Naive thymus-derived CD4-positive, alpha-beta T cell (primary cell): Measurements from ENCODE around the gene ICA1. TPM values are rescaled to one million over a fixed set of nuclear protein-coding genes. Genes with fewer than 3 reads are reported as not detected.

Experiments used
- ATAC-seq: fragments of 150-1000 bp; cut with Tn5 transposase; 2 replicates; pipeline ENCODE4 v1.10.0; 2021; ENCODE audit warnings: mild to moderate bottlenecking, moderate library complexity
- CTCF ChIA-PET: fragments of 350-600 bp; sonication (Branson Sonifier 250); formaldehyde crosslinking; loops from one replicate; lab custom pipeline; 2021; ENCODE audit warnings: antibody characterized with exemption; lab: Charles Lee
- POLR2A ChIA-PET: fragments of 350-600 bp; sonication (Branson Sonifier 250); formaldehyde crosslinking; loops from one replicate; lab custom pipeline; 2021; ENCODE audit warnings: antibody characterized with exemption, inconsistent platforms; lab: Charles Lee
- DNase-seq, 9 donors: peaks; one replicate each; pipeline versions ENCODE4 v3.0.0 to v3.0.0-alpha.2; 2020 to 2022; ENCODE audit warnings: mixed read lengths in 1 of 9
- H3K27ac ChIP-seq: one replicate; pipeline ENCODE4 v1.7.0; 2013; ENCODE audit warnings: mild to moderate bottlenecking, low read depth, low read length, moderate library complexity
- H3K27me3 ChIP-seq, 2 donors: one replicate each; pipeline ENCODE4 v1.7.0; 2013; ENCODE audit warnings: low read length in 2 of 2, mild to moderate bottlenecking in 2 of 2, moderate library complexity in 2 of 2; ENCODE audit not compliant: control insufficient read depth in 2 of 2, insufficient read depth in 2 of 2
- H3K36me3 ChIP-seq, 3 experiments: 1 replicate in 2 of 3; 2 replicates in 1 of 3; pipeline ENCODE4 v1.7.0; 2013; ENCODE audit warnings: low read length in 3 of 3, mild to moderate bottlenecking in 3 of 3, moderate library complexity in 1 of 3; ENCODE audit not compliant: insufficient read depth in 3 of 3, control insufficient read depth in 2 of 3
- H3K4me1 ChIP-seq, 2 donors: one replicate each; pipeline ENCODE4 v1.7.0; 2013; ENCODE audit warnings: low read length in 2 of 2, mild to moderate bottlenecking in 2 of 2, moderate library complexity in 1 of 2; ENCODE audit not compliant: control insufficient read depth in 2 of 2, insufficient read depth in 2 of 2
- H3K4me3 ChIP-seq: 2 replicates; pipeline ENCODE4 v1.7.0; 2013; ENCODE audit warnings: mild to moderate bottlenecking, low read length
- H3K9me3 ChIP-seq, 3 experiments: 1 replicate in 2 of 3; 2 replicates in 1 of 3; pipeline ENCODE4 v1.7.0; 2013; ENCODE audit warnings: low read length in 3 of 3; ENCODE audit not compliant: control insufficient read depth in 2 of 3
- H3K27ac Mint-ChIP-seq, 9 donors: one replicate each; pipeline ENCODE4 v1.8.0; 2020 to 2022; ENCODE audit warnings: mixed read lengths in 9 of 9, mild to moderate bottlenecking in 8 of 9, moderate library complexity in 5 of 9, inconsistent platforms in 2 of 9
- H3K27me3 Mint-ChIP-seq, 5 donors: one replicate each; pipeline ENCODE4 v1.8.0; 2021 to 2022; ENCODE audit warnings: mixed read lengths in 5 of 5, mild to moderate bottlenecking in 1 of 5
- H3K36me3 Mint-ChIP-seq, 5 donors: one replicate each; pipeline ENCODE4 v1.8.0; 2020 to 2022; ENCODE audit warnings: mixed read lengths in 5 of 5, mild to moderate bottlenecking in 3 of 5, inconsistent platforms in 1 of 5
- H3K4me1 Mint-ChIP-seq, 7 donors: one replicate each; pipeline ENCODE4 v1.8.0; 2020 to 2022; ENCODE audit warnings: mixed read lengths in 7 of 7, mild to moderate bottlenecking in 3 of 7, inconsistent platforms in 1 of 7
- H3K4me3 Mint-ChIP-seq, 10 donors: one replicate each; pipeline ENCODE4 v1.8.0; 2020 to 2022; ENCODE audit warnings: mild to moderate bottlenecking in 10 of 10, mixed read lengths in 10 of 10, moderate library complexity in 6 of 10, inconsistent platforms in 2 of 10
- H3K9me3 Mint-ChIP-seq, 11 donors: one replicate each; pipeline ENCODE4 v1.8.0; 2020 to 2022; ENCODE audit warnings: mixed read lengths in 11 of 11, mild to moderate bottlenecking in 4 of 11, inconsistent platforms in 1 of 11, moderate library complexity in 1 of 11
- intact Hi-C, 2 donors: fragments of 100-400 bp; cut with micrococcal nuclease; formaldehyde crosslinking; loops; one replicate each; pipeline ENCODE4 v1.15.1; 2023
- polyA plus RNA-seq, 2 donors: library from polyadenylated mRNA; unstranded; fragments of 300-500 nt; fragmentation: Illumina TruSeq; gene quantifications; one replicate each; pipeline ENCODE4 v1.2.3, GENCODE V29; 2021
- total RNA-seq, 6 experiments: library from RNA in 5 of 6; stranded (reverse) in 5 of 6; gene quantifications; 1 replicate in 5 of 6; 2 replicates in 1 of 6; pipeline ENCODE4 v1.2.3 and lab custom pipeline; 2021 to 2026

ICA1 gene
- total and polyA plus RNA-seq, 7 experiments from 2014 or later: 0.46 to 5.8 (median 2.1) TPM; not detected in 1

- Histone ChIP-seq H3K27ac (no peak overlapping the region), H3K36me3 (no peaks in the 10 kb centered on the region), H3K4me3 (no peak overlapping the region), H3K9me3 (no peaks in the 10 kb centered on the region), H3K4me1 (no peaks in the 10 kb centered on the region), H3K27me3 (no peaks in the 10 kb centered on the region)
- Mint-ChIP-seq H3K27ac (no peak overlapping the region), H3K4me3 (no peak overlapping the region), H3K27me3 (peaks cover 0 to 17% (median 5%) of the 10 kb centered on the region in 5 donors), H3K4me1 (peaks cover 0 to 9% (median 3%) of the 10 kb centered on the region in 7 donors), H3K9me3 (peaks cover 0 to 1% (median 0%) of the 10 kb centered on the region in 11 donors), H3K36me3 (no peaks in the 10 kb centered on the region)
- POLR2A ChIA-PET: no interaction called here
- no peak for DNase-seq
- intact Hi-C loops: no loop called here
- CTCF ChIA-PET: interaction anchor here (0.7 to 1.5 kb wide), 2 partner anchors 8 to 625 kb away, joined by 3 to 4 read pairs; no protein-coding TSS in a partner anchor
- ATAC-seq: no peak
These were observed 40.9 kb downstream of the ICA1 start for GRCh38 chr7:8221101-8221495.

- Histone ChIP-seq H3K27me3 (no peaks in the 10 kb centered on the region), H3K9me3 (no peaks in the 10 kb centered on the region), H3K27ac (no peak overlapping the region), H3K4me1 (no peaks in the 10 kb centered on the region), H3K4me3 (no peak overlapping the region), H3K36me3 (no peaks in the 10 kb centered on the region)
- DNase-seq (no peak), ATAC-seq (no peak)
- CTCF ChIA-PET: interaction anchor here (0.7 to 1.3 kb wide), 2 partner anchors 8 to 540 kb away, joined by 3 to 4 read pairs; no protein-coding TSS in a partner anchor
- POLR2A ChIA-PET: interaction anchor here (0.6 kb wide), 1 partner anchor 16 kb away, joined by 3 read pairs; no protein-coding TSS in a partner anchor
- no peak overlapping the region for H3K27ac Mint-ChIP-seq
- H3K9me3 Mint-ChIP-seq: peaks cover 0 to 1% (median 0%) of the 10 kb centered on the region in 11 donors
- H3K36me3 Mint-ChIP-seq: no peaks in the 10 kb centered on the region
- peaks cover 0 to 15% (median 5%) of the 10 kb centered on the region in 5 donors for H3K27me3 Mint-ChIP-seq
- H3K4me1 Mint-ChIP-seq: peaks cover 0 to 9% (median 3%) of the 10 kb centered on the region in 7 donors
- no peak overlapping the region for H3K4me3 Mint-ChIP-seq
- intact Hi-C loops: no loop called here
These were observed 41.4 kb downstream of the ICA1 start for GRCh38 chr7:8220376-8221100.

- peaks cover 0 to 16% (median 3%) of the 10 kb centered on the region in 7 donors for H3K4me1 Mint-ChIP-seq
- no peaks in the 10 kb centered on the region for H3K36me3 Mint-ChIP-seq
- Histone ChIP-seq H3K36me3 (no peaks in the 10 kb centered on the region), H3K9me3 (no peaks in the 10 kb centered on the region), H3K27me3 (no peaks in the 10 kb centered on the region), H3K4me1 (no peaks in the 10 kb centered on the region), H3K27ac (no peak overlapping the region), H3K4me3 (no peak overlapping the region)
- ATAC-seq: peak; percentile 84
- ChIA-PET CTCF (interaction anchor here (0.7 to 2.3 kb wide), 5 partner anchors 9 to 621 kb away, joined by 3 to 24 read pairs (median 4); no protein-coding TSS in a partner anchor), POLR2A (no interaction called here)
- H3K9me3 Mint-ChIP-seq: no peaks in the 10 kb centered on the region
- H3K4me3 Mint-ChIP-seq: no peak overlapping the region
- intact Hi-C loops: loop anchor here (1.0 to 10.0 kb wide), 13 partner anchors 27 to 1253 kb away; partner anchors contain the start of gene C1GALT1 (in 1 of the 2)
- peak in 7 of 9 donors; percentile 42 to 76 (median 68) for DNase-seq
- H3K27ac Mint-ChIP-seq: peak overlapping the region in 1 of 9 donors; percentile 22
- no peaks in the 10 kb centered on the region for H3K27me3 Mint-ChIP-seq
These were observed 44.5 kb downstream of the ICA1 start for GRCh38 chr7:8217200-8218068.

GRCh38 chr7:8216334-8216690 is 45.7 kb downstream of the ICA1 start:
- H3K4me1 ChIP-seq: no peaks in the 10 kb centered on the region
- no peaks in the 10 kb centered on the region for H3K9me3 ChIP-seq
- Mint-ChIP-seq H3K4me3 (no peak overlapping the region), H3K36me3 (no peaks in the 10 kb centered on the region), H3K4me1 (peaks cover 0 to 16% (median 3%) of the 10 kb centered on the region in 7 donors), H3K27ac (peak overlapping the region in 1 of 9 donors; percentile 2), H3K9me3 (no peaks in the 10 kb centered on the region), H3K27me3 (no peaks in the 10 kb centered on the region)
- no peaks in the 10 kb centered on the region for H3K36me3 ChIP-seq
- ATAC-seq (no peak), DNase-seq (no peak)
- H3K27ac ChIP-seq: no peak overlapping the region
- H3K4me3 ChIP-seq: no peak overlapping the region
- intact Hi-C loops: loop anchor here (2.0 to 10.0 kb wide), 6 partner anchors 81 to 1252 kb away; partner anchors contain the start of gene C1GALT1 (in 1 of the 2)
- CTCF ChIA-PET: interaction anchor here (0.9 to 2.7 kb wide), 5 partner anchors 22 to 622 kb away, joined by 3 to 24 read pairs (median 9); no protein-coding TSS in a partner anchor
- POLR2A ChIA-PET: no interaction called here
- no peaks in the 10 kb centered on the region for H3K27me3 ChIP-seq

GRCh38 chr7:8215648-8216333 is 46.2 kb downstream of the ICA1 start:
- intact Hi-C loops: loop anchor here (2.0 to 10.0 kb wide), 6 partner anchors 82 to 1251 kb away; partner anchors contain the start of gene C1GALT1 (in 1 of the 2)
- Mint-ChIP-seq H3K4me3 (no peak overlapping the region), H3K9me3 (no peaks in the 10 kb centered on the region), H3K36me3 (no peaks in the 10 kb centered on the region), H3K4me1 (peaks cover 0 to 16% (median 3%) of the 10 kb centered on the region in 7 donors), H3K27me3 (no peaks in the 10 kb centered on the region), H3K27ac (peak overlapping the region in 1 of 9 donors; percentile 33)
- Histone ChIP-seq H3K27me3 (no peaks in the 10 kb centered on the region), H3K9me3 (no peaks in the 10 kb centered on the region), H3K4me3 (no peak overlapping the region), H3K27ac (no peak overlapping the region), H3K36me3 (no peaks in the 10 kb centered on the region), H3K4me1 (no peaks in the 10 kb centered on the region)
- CTCF ChIA-PET: interaction anchor here (0.7 to 2.7 kb wide), 4 partner anchors 141 to 621 kb away, joined by 3 to 22 read pairs (median 4); no protein-coding TSS in a partner anchor
- POLR2A ChIA-PET: no interaction called here
- ATAC-seq: no peak
- no peak for DNase-seq
